ENCODE measurements around the gene WDR18.

Gene WDR18

DNA sequence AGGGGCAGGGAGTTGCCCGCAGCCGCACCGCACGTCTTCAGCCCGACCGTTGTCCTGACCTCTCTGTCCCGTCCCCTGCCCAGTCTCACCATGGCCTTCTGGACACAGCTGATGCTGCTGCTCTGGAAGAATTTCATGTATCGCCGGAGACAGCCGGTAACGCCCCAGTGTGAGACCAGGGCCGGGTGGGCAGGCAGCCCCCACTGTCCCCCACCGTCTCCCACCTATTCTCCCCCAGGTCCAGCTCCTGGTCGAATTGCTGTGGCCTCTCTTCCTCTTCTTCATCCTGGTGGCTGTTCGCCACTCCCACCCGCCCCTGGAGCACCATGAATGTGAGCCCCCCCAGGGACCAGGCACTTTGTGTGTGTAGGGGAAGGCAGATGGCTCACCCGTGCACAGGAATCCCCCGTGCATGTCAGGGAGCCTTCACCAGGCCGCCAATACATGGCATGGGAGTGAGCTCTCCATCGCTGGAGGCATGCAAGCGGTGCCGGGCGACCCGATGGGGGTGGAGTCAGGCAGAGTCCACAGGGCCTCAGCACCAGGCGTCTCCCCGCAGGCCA, 57.2 kb downstream of the WDR18 start:
- FAIRE-seq (no peak), DNase-seq (ENCODE audit: low spot score) (no peak)

DNA sequence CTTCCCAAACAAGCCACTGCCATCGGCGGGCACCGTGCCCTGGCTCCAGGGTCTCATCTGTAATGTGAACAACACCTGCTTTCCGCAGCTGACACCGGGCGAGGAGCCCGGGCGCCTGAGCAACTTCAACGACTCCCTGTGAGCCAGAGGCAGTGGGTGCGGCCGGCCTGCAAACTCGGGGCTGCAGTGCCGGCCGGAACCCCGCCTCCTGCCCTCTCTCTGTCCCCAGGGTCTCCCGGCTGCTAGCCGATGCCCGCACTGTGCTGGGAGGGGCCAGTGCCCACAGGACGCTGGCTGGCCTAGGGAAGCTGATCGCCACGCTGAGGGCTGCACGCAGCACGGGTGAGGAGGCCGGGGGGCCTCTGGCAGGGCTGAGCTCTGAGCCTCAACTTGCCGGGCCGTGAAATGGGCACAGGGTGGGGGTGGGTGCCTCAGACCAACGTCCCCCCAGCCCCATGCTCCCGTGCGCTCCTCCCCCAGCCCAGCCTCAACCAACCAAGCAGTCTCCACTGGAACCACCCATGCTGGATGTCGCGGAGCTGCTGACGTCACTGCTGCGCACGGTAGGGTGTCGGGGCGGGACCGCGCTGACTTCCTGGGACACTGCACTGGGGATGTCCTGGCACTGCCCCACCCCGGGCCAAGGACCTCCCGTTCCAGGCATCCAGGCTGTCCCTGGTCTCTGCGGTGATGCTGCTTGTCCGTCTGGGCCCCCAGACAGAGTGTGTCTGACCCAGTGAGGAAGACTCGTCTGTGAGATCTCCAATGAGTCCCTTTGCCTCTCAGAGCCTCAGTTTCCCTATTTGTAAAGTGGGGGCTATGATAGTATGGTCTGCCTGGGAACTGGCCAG, 57.9 kb downstream of the WDR18 start:
- DNase-seq (ENCODE audit: low spot score) (no peak), FAIRE-seq (no peak)

DNA sequence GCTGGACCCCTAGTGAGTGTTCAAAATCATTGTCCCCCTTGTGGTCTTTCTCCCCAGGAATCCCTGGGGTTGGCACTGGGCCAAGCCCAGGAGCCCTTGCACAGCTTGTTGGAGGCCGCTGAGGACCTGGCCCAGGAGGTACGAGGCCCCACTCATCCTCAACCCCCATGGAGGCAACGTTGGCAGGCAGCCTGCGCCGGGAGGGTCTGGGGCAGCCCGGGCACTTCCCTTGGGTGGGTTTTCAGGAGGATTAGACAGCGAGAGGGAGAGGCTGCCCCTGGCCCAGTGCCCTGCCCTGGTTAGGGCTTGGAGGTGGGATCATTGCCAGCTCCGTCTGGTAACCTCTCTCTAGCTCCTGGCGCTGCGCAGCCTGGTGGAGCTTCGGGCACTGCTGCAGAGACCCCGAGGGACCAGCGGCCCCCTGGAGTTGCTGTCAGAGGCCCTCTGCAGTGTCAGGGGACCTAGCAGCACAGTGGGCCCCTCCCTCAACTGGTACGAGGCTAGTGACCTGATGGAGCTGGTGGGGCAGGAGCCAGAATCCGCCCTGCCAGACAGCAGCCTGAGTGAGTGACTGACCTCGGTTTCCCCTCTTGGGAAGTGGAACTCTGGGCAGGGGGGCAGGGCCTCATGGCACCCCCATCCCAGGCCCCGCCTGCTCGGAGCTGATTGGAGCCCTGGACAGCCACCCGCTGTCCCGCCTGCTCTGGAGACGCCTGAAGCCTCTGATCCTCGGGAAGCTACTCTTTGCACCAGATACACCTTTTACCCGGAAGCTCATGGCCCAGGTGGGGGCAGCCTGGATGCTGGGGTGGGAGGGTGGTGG, 58.8 kb downstream of the WDR18 start:
- FAIRE-seq = no peak

More for the DNA sequence above, 58.8 kb downstream of the WDR18 start:
- no peak for DNase-seq (ENCODE audit: low spot score)
